IMR-90 (cell line): ENCODE data around the gene COX14. TPM values are rescaled to one million over a fixed set of nuclear protein-coding genes. Genes with fewer than 3 reads are reported as not detected.
A peak's percentile ranks its signal among the peaks of the same experiment; 100 is the strongest.

Experiments used
- ATAC-seq: fragments of 200-7000 bp; cut with Tn5 transposase; 2 replicates; pipeline ENCODE4 v1.9.1; 2020; ENCODE audit warnings: low read depth, mild to moderate bottlenecking, moderate library complexity
- BruUV-seq: library from RNA; stranded (reverse); fragments of 400-500 nt; replicated peaks from 2 replicates; lab custom pipeline; 2021; lab: Mats Ljungman, UMichigan
- CTCF ChIA-PET: fragments of 300-600 bp; formaldehyde crosslinking; extraction: SDS; loops from one replicate; lab custom pipeline; 2021; ENCODE audit warnings: antibody characterized with exemption; lab: Yijun Ruan, JAX
- POLR2A ChIA-PET: fragments of 300-600 bp; sonication (Branson Sonifier 250); formaldehyde crosslinking; loops from one replicate; lab custom pipeline; 2022; ENCODE audit warnings: antibody characterized with exemption; ENCODE audit not compliant: unreplicated experiment; lab: Charles Lee
- DNase-seq: peaks from one replicate; pipeline ENCODE4 v3.0.0; 2013
- H2AFZ ChIP-seq: replicated peaks from 2 replicates; pipeline ENCODE3; 2013; ENCODE audit warnings: low read length, mild to moderate bottlenecking; ENCODE audit not compliant: poor library complexity
- H2AK5ac ChIP-seq: 2 replicates; pipeline ENCODE4 v1.6.1; 2013; ENCODE audit warnings: low read depth, low read length, inconsistent platforms
- H2AK9ac ChIP-seq: replicated peaks from 2 replicates; pipeline ENCODE3; 2013; ENCODE audit warnings: mild to moderate bottlenecking, low read depth, low read length, moderate library complexity; ENCODE audit not compliant: poor library complexity
- H2BK120ac ChIP-seq: 2 replicates; pipeline ENCODE4 v1.6.1; 2013; ENCODE audit warnings: low read depth, low read length, inconsistent platforms
- H2BK15ac ChIP-seq: 3 replicates; pipeline ENCODE4 v1.6.1; 2013; ENCODE audit warnings: low read depth, low read length, inconsistent platforms
- H2BK20ac ChIP-seq: 2 replicates; pipeline ENCODE4 v1.6.1; 2013; ENCODE audit warnings: low read depth, mild to moderate bottlenecking, inconsistent platforms, low read length, moderate library complexity
- H2BK5ac ChIP-seq: 2 replicates; pipeline ENCODE4 v1.6.1; 2013; ENCODE audit warnings: mild to moderate bottlenecking, low read depth, low read length, inconsistent platforms; ENCODE audit not compliant: poor library complexity, severe bottlenecking
- H3K14ac ChIP-seq: replicated peaks from 2 replicates; pipeline ENCODE4 v1.6.1; 2013; ENCODE audit warnings: low read depth, low read length, inconsistent platforms
- H3K18ac ChIP-seq: 2 replicates; pipeline ENCODE4 v1.6.1; 2013; ENCODE audit warnings: low read depth, low read length, control low read depth
- H3K23ac ChIP-seq: 2 replicates; pipeline ENCODE4 v1.6.1; 2013; ENCODE audit warnings: low read depth, low read length, inconsistent platforms
- H3K27ac ChIP-seq: 2 replicates; pipeline ENCODE4 v1.5.1; 2013; ENCODE audit warnings: mild to moderate bottlenecking, control low read depth, low read length; ENCODE audit not compliant: insufficient read depth
- H3K27me3 ChIP-seq: 2 replicates; pipeline ENCODE4 v1.6.1; 2013; ENCODE audit warnings: low read length; ENCODE audit not compliant: control insufficient read depth, insufficient read depth
- H3K36me3 ChIP-seq: 2 replicates; pipeline ENCODE4 v1.6.1; 2013; ENCODE audit warnings: low read length, mixed read lengths; ENCODE audit not compliant: control insufficient read depth, insufficient read depth
- H3K4ac ChIP-seq: 2 replicates; pipeline ENCODE4 v1.6.1; 2013; ENCODE audit warnings: low read depth, low read length, inconsistent platforms
- H3K4me1 ChIP-seq: 2 replicates; pipeline ENCODE4 v1.6.1; 2013; ENCODE audit warnings: low read length, mixed read lengths; ENCODE audit not compliant: control insufficient read depth, insufficient read depth
- H3K4me2 ChIP-seq: 2 replicates; pipeline ENCODE4 v1.6.1; 2013; ENCODE audit warnings: low read depth, mild to moderate bottlenecking, control low read depth, low read length, moderate library complexity
- H3K4me3 ChIP-seq: 2 replicates; pipeline ENCODE4 v1.5.1; 2013; ENCODE audit warnings: low read depth, mild to moderate bottlenecking, control low read depth, low read length, moderate library complexity; ENCODE audit not compliant: insufficient read depth
- H3K56ac ChIP-seq: 2 replicates; pipeline ENCODE4 v1.6.1; 2013; ENCODE audit warnings: low read length, inconsistent platforms; ENCODE audit not compliant: insufficient read depth; ENCODE audit errors: extremely low read depth
- H3K79me1 ChIP-seq, 2 experiments: 2 replicates each; pipeline ENCODE4 v1.6.1; 2013; ENCODE audit warnings: low read length in 2 of 2, inconsistent platforms in 1 of 2, low read depth in 1 of 2
- H3K9ac ChIP-seq: 2 replicates; pipeline ENCODE4 v1.6.1; 2013; ENCODE audit warnings: low read depth, low read length, control low read depth
- H3K9me1 ChIP-seq: 2 replicates; pipeline ENCODE4 v1.6.1; 2013; ENCODE audit warnings: low read length, inconsistent platforms; ENCODE audit not compliant: insufficient read depth
- H3K9me3 ChIP-seq: 2 replicates; pipeline ENCODE4 v1.6.1; 2013; ENCODE audit warnings: low read length; ENCODE audit not compliant: control insufficient read depth, insufficient read depth
- H4K20me1 ChIP-seq: 2 replicates; pipeline ENCODE4 v1.6.1; 2013; ENCODE audit warnings: low read length, inconsistent platforms; ENCODE audit not compliant: insufficient read depth
- H4K5ac ChIP-seq: 2 replicates; pipeline ENCODE4 v1.6.1; 2013; ENCODE audit warnings: mild to moderate bottlenecking, low read depth, low read length, control low read depth
- H4K8ac ChIP-seq, 2 experiments: 2 replicates each; pipeline ENCODE4 v1.6.1; 2013; ENCODE audit warnings: low read depth in 2 of 2, low read length in 2 of 2, control low read depth in 1 of 2, inconsistent platforms in 1 of 2
- H4K91ac ChIP-seq: 2 replicates; pipeline ENCODE4 v1.6.1; 2013; ENCODE audit warnings: low read depth, low read length, inconsistent platforms; ENCODE audit not compliant: insufficient read depth
- BHLHE40 ChIP-seq: fragments of 150-350 bp; IDR thresholded peaks from 2 replicates; pipeline ENCODE4 v1.6.1; 2016; ENCODE audit warnings: mild to moderate bottlenecking, low read depth, low read length
- CEBPB ChIP-seq: IDR thresholded peaks from 2 replicates; pipeline ENCODE4 v1.6.1; 2012; ENCODE audit warnings: low read depth, low read length, improper control_type of control experiment
- CHD1 ChIP-seq: IDR thresholded peaks from 2 replicates; pipeline ENCODE4 v1.6.1; 2012; ENCODE audit warnings: low read depth, low read length, improper control_type of control experiment
- CTCF ChIP-seq: conservative IDR thresholded peaks from 2 replicates; pipeline ENCODE4 v1.5.1; 2012; ENCODE audit warnings: mild to moderate bottlenecking, low read depth, low read length, improper control_type of control experiment
- ELK1 ChIP-seq: fragments of 150-350 bp; IDR thresholded peaks from 2 replicates; pipeline ENCODE4 v1.6.1; 2016; ENCODE audit warnings: low read depth, mild to moderate bottlenecking, low read length, moderate library complexity, borderline replicate concordance
- FOS ChIP-seq: fragments of 150-350 bp; IDR thresholded peaks from 2 replicates; pipeline ENCODE4 v1.6.1; 2016; ENCODE audit warnings: low read depth, low read length
- MAFK ChIP-seq: IDR thresholded peaks from 2 replicates; pipeline ENCODE4 v1.6.1; 2012; ENCODE audit warnings: low read depth, low read length, improper control_type of control experiment
- MAZ ChIP-seq: IDR thresholded peaks from 2 replicates; pipeline ENCODE4 v1.6.1; 2012; ENCODE audit warnings: low read depth, mild to moderate bottlenecking, low read length, improper control_type of control experiment, moderate library complexity, borderline replicate concordance
- MXI1 ChIP-seq: IDR thresholded peaks from 2 replicates; pipeline ENCODE4 v1.6.1; 2012; ENCODE audit warnings: low read depth, mild to moderate bottlenecking, low read length, moderate library complexity, borderline replicate concordance
- NFE2L2 ChIP-seq: fragments of 150-350 bp; IDR thresholded peaks from 2 replicates; pipeline ENCODE4 v1.6.1; 2016; ENCODE audit warnings: low read depth, mild to moderate bottlenecking, low read length
- POLR2A ChIP-seq: IDR thresholded peaks from 2 replicates; pipeline ENCODE4 v1.6.1; 2012; ENCODE audit warnings: mild to moderate bottlenecking, low read depth, low read length
- RAD21 ChIP-seq: IDR thresholded peaks from 2 replicates; pipeline ENCODE4 v1.6.1; 2012; ENCODE audit warnings: low read length, improper control_type of control experiment
- RCOR1 ChIP-seq: IDR thresholded peaks from 2 replicates; pipeline ENCODE4 v1.6.1; 2012; ENCODE audit warnings: mild to moderate bottlenecking, low read length, improper control_type of control experiment; ENCODE audit not compliant: insufficient replicate concordance
- SMC3 ChIP-seq: fragments of 150-350 bp; IDR thresholded peaks from 2 replicates; pipeline ENCODE4 v1.6.1; 2016; ENCODE audit warnings: low read depth, mild to moderate bottlenecking, antibody characterized with exemption, low read length, moderate library complexity
- WGBS, 2 experiments: methylation state at CpG; one replicate each; pipeline versions ENCODE4 v1.1.5 to v1.1.7; 2013; ENCODE audit warnings: missing lambda C conversion rate in 2 of 2; ENCODE audit not compliant: insufficient read length in 1 of 2; ENCODE audit errors: extremely low coverage in 2 of 2; 5-methylcytosine and 5-hydroxymethylcytosine counted together
- dilution Hi-C: fragments of 300-500 bp; cut with HindIII; formaldehyde crosslinking; loops from one replicate; pipeline ENCODE4 v1.14.3; 2018; ENCODE audit warnings: low sequenced_read_pairs; ENCODE audit not compliant: unreplicated experiment
- in situ Hi-C: fragments of 300-500 bp; cut with MboI; formaldehyde crosslinking; loops from 3 replicates; pipeline ENCODE4 v1.14.3; 2019; ENCODE audit warnings: low sequenced_read_pairs, inconsistent platforms, mixed read lengths
- intact Hi-C: fragments of 100-400 bp; cut with micrococcal nuclease; formaldehyde crosslinking; loops from 2 replicates; pipeline ENCODE4 v1.10.0; 2022
- polyA plus RNA-seq, 3 experiments: library from polyadenylated mRNA; depleted of rRNA; stranded (reverse); fragments of >200 nt; gene quantifications; 2 replicates each; pipeline ENCODE4 v1.2.3, GENCODE V29; 2012; ENCODE audit warnings: low replicate concordance in 1 of 3
- total RNA-seq: library from RNA; depleted of rRNA; stranded (reverse); fragments of >200 nt; gene quantifications from 2 replicates; pipeline ENCODE4 v1.2.3, GENCODE V29; 2012

COX14 gene
- total and polyA plus RNA-seq, 2 of the 4 experiments (the other 2 are of a cell fraction) = 30.8 to 81.8 TPM

- Histone ChIP-seq H3K56ac (no peak overlapping the region), H3K4ac (no peak overlapping the region), H3K23ac (no peak overlapping the region), H2BK120ac (no peak overlapping the region), H4K5ac (no peak overlapping the region), H3K79me1 (peaks cover 17 to 40% of the 10 kb centered on the region in 2 experiments), H4K20me1 (peaks cover 1% of the 10 kb centered on the region; the same call in 1 of the 2 replicates), H3K9me1 (no peaks in the 10 kb centered on the region), H3K9ac (no peak overlapping the region), H2AK5ac (no peak overlapping the region), H4K91ac (no peak overlapping the region), H3K18ac (no peak overlapping the region), H3K4me2 (no peak overlapping the region), H3K14ac (no peak overlapping the region), H4K8ac (no peak overlapping the region), H3K36me3 (peaks cover 47% of the 10 kb centered on the region), H2AK9ac (no peak overlapping the region), H3K4me3 (no peak overlapping the region), H2BK20ac (no peak overlapping the region), H2AFZ (no peak overlapping the region), H3K27me3 (no peaks in the 10 kb centered on the region), H3K9me3 (no peaks in the 10 kb centered on the region), H3K27ac (peak overlapping the region; percentile 3; the same call in 1 of the 2 replicates), H2BK15ac (no peak overlapping the region), H2BK5ac (peak overlapping the region; percentile 9), H3K4me1 (peaks cover 3% of the 10 kb centered on the region)
- ATAC-seq (peak; percentile 62), DNase-seq (peak; percentile 61)
- no CpG with 5 or more reads among the region's 2 CpGs for WGBS, 2 experiments
- no TSS peak for BruUV-seq
- POLR2A ChIA-PET = no interaction called here
- CTCF ChIA-PET = interaction anchor here (0.6 to 1.5 kb wide), 11 partner anchors 10 to 513 kb away, joined by 3 to 6 read pairs (median 4); no protein-coding TSS in a partner anchor
- dilution Hi-C loops = no loop called here
- intact Hi-C loops = loop anchor here (1.0 kb wide), 2 partner anchors 43 to 182 kb away; no protein-coding TSS in a partner anchor
- TF ChIP-seq MXI1 (no peak), BHLHE40 (no peak), MAFK (no peak), CHD1 (no peak), SMC3 (peak; percentile 69), RCOR1 (no peak), CEBPB (no peak), POLR2A (no peak), FOS (no peak), ELK1 (no peak), CTCF (peak; percentile 66), NFE2L2 (no peak), RAD21 (peak; percentile 55), MAZ (no peak)
- in situ Hi-C loops = no loop called here
These were observed 20.6 kb downstream of the COX14 start for GRCh38 chr12:50132505-50133135.
